Measurements from ENCODE around the gene CAMK1D. TPM values are rescaled to one million over a fixed set of nuclear protein-coding genes. Genes with fewer than 3 reads are reported as not detected.

The CAMK1D gene
- total RNA-seq, 1 experiment from 2014 or later: 6.3 TPM

GRCh38 chr10:12874501-12874900, 525.2 kb downstream of the CAMK1D start:
- Histone ChIP-seq H2BK12ac (ENCODE audit: insufficient read length, low read depth, low read length) (no peak overlapping the region), H2BK15ac (ENCODE audit: low read depth, low read length) (no peak overlapping the region), H3K79me2 (ENCODE audit: insufficient read depth, low read length) (no peaks in the 10 kb centered on the region), H3K14ac (ENCODE audit: insufficient read depth, low read length) (no peak overlapping the region), H3K9ac (ENCODE audit: extremely low read depth, insufficient read length, low read length) (no peak overlapping the region), H3K9me3 (ENCODE audit: control insufficient read depth, low read depth, low read length) (no peaks in the 10 kb centered on the region), H2BK120ac (ENCODE audit: low read depth, low read length, poor library complexity, severe bottlenecking) (no peak overlapping the region), H3K4ac (ENCODE audit: low read depth, low read length) (no peak overlapping the region), H4K8ac (replicated peaks; ENCODE audit: insufficient read length, low read depth, low read length) (no peak overlapping the region), H4K5ac (ENCODE audit: insufficient read length, low read depth, low read length) (no peak overlapping the region), H3K56ac (ENCODE audit: insufficient read length, low read depth, low read length) (no peak overlapping the region), H2AFZ (ENCODE audit: low read length) (no peak overlapping the region), H3K79me1 (ENCODE audit: insufficient read depth, low read depth, low read length, poor library complexity, severe bottlenecking) (no peaks in the 10 kb centered on the region), H3K27me3 (ENCODE audit: insufficient read depth, low read length) (no peaks in the 10 kb centered on the region), H3T11ph (ENCODE audit: low read length) (no peak overlapping the region), H4K91ac (ENCODE audit: insufficient read length, low read depth, low read length) (no peak overlapping the region), H3K4me2 (ENCODE audit: insufficient read depth, insufficient read length, low read length) (no peak overlapping the region), H3K23me2 (ENCODE audit: insufficient read length, low read depth, low read length, poor library complexity, severe bottlenecking) (no peaks in the 10 kb centered on the region), H4K20me1 (ENCODE audit: control insufficient read depth, insufficient read depth, insufficient read length) (no peaks in the 10 kb centered on the region), H2BK5ac (ENCODE audit: insufficient read length, low read length) (no peak overlapping the region), H2BK20ac (ENCODE audit: low read depth, low read length, poor library complexity, severe bottlenecking) (no peak overlapping the region), H3K23ac (ENCODE audit: insufficient read length, low read depth, low read length) (no peak overlapping the region), H3K4me1 (ENCODE audit: insufficient read depth, low read length) (no peaks in the 10 kb centered on the region), H2AK5ac (ENCODE audit: insufficient read length, low read length) (no peak overlapping the region), H3K18ac (ENCODE audit: insufficient read length, low read depth, low read length) (no peak overlapping the region), H3K27ac (ENCODE audit: insufficient read length, low read depth, low read length) (no peak overlapping the region)
- Mint-ChIP-seq H3K27ac (no peak overlapping the region), H3K36me3 (ENCODE audit: insufficient read depth in 1 of 3, low read depth in 3 of 3) (no peaks in the 10 kb centered on the region), H3K4me3 (no peak overlapping the region), H3K9me3 (peaks cover 0 to 3% of the 10 kb centered on the region in 2 experiments; a peak in 1 of 5 replicates), H3K27me3 (ENCODE audit: low read depth) (peaks cover 2% of the 10 kb centered on the region; the same call in 1 of the 2 replicates), H3K4me1 (peaks cover 6 to 11% of the 10 kb centered on the region in 2 experiments)
- TF ChIP-seq, protein P1, sequence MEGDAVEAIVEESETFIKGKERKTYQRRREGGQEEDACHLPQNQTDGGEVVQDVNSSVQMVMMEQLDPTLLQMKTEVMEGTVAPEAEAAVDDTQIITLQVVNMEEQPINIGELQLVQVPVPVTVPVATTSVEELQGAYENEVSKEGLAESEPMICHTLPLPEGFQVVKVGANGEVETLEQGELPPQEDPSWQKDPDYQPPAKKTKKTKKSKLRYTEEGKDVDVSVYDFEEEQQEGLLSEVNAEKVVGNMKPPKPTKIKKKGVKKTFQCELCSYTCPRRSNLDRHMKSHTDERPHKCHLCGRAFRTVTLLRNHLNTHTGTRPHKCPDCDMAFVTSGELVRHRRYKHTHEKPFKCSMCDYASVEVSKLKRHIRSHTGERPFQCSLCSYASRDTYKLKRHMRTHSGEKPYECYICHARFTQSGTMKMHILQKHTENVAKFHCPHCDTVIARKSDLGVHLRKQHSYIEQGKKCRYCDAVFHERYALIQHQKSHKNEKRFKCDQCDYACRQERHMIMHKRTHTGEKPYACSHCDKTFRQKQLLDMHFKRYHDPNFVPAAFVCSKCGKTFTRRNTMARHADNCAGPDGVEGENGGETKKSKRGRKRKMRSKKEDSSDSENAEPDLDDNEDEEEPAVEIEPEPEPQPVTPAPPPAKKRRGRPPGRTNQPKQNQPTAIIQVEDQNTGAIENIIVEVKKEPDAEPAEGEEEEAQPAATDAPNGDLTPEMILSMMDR (conservative IDR thresholded peaks at IDR 0.05): no peak
- DNase-seq: no peak
- WGBS (ENCODE audit: extremely low coverage, insufficient read length, low lambda C conversion rate): no CpG with 5 or more reads among the region's 6 CpGs

Measured in H9 (cell line).